H1 (cell line): Measurements from ENCODE around the gene AP1M1. TPM values are rescaled to one million over a fixed set of nuclear protein-coding genes. Genes with fewer than 3 reads are reported as not detected.

Source experiments
- CHD7 ChIP-seq: fragments of 300-600 bp; sonication (generic); IDR thresholded peaks from 2 replicates; pipeline ENCODE4 v1.7.1; 2012; ENCODE audit warnings: low read length, moderate library complexity, mild to moderate bottlenecking, inconsistent platforms; ENCODE audit not compliant: insufficient replicate concordance
- polyA plus RNA-seq, 7 experiments: library from polyadenylated mRNA; depleted of rRNA in 3 of 7; stranded (reverse) in 5 of 7; unstranded in 2 of 7; fragments of >200 nt in 5 of 7; fragments of 200-250 nt in 2 of 7; gene quantifications; 1 replicate in 5 of 7; 2 replicates in 1 of 7; 4 replicates in 1 of 7; pipeline versions ENCODE4 v1.2.1 to v1.2.3, GENCODE V29; 2011 to 2013; ENCODE audit warnings: missing spikeins in 2 of 7, mixed read lengths in 2 of 7
- total RNA-seq: library from RNA; stranded (reverse); fragmentation: NEBNext Ultra II Directional; extraction: Animal tissue kit (Norgen Biotek cat#: 25700); gene quantifications from 2 replicates; pipeline ENCODE4 v1.2.1, GENCODE V29; 2021

AP1M1 gene
- total and polyA plus RNA-seq, 2 of the 8 experiments (the other 6 are each of a cell fraction or from before 2014, with no cell fraction given) = 30.9 to 37.5 TPM

GRCh38 chr19:16266586-16266942 lies 68.9 kb downstream of the AP1M1 start (continued):
- TF ChIP-seq CHD7 = no peak
- TF ChIP-seq, all 59 proteins: peak for 0
